ENCODE results near the gene GALNS.

The GALNS gene

DNA sequence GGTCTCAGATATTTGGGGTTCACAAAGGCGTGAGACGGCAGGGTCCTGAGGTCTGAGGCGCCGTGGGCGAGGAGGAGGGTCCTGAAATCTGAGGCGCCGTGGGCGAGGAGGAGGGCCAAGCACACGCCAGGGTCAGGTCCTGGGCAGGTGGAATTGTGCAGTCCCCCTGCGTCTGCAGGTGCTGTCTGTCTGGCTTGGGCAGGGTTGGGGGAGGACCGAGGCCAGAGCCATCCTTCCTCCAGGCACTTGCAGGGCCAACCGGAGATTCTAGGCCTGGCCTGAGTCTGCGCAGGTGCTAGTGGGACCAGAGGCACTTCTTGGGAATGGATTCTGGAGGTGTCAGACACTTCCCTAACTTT is 42.6 kb downstream of the GALNS start:
- no peak for DNase-seq

GRCh38 chr16:88813269-88814143 is 43.2 kb downstream of the GALNS start:
- DNase-seq: peak; percentile 55

DNA sequence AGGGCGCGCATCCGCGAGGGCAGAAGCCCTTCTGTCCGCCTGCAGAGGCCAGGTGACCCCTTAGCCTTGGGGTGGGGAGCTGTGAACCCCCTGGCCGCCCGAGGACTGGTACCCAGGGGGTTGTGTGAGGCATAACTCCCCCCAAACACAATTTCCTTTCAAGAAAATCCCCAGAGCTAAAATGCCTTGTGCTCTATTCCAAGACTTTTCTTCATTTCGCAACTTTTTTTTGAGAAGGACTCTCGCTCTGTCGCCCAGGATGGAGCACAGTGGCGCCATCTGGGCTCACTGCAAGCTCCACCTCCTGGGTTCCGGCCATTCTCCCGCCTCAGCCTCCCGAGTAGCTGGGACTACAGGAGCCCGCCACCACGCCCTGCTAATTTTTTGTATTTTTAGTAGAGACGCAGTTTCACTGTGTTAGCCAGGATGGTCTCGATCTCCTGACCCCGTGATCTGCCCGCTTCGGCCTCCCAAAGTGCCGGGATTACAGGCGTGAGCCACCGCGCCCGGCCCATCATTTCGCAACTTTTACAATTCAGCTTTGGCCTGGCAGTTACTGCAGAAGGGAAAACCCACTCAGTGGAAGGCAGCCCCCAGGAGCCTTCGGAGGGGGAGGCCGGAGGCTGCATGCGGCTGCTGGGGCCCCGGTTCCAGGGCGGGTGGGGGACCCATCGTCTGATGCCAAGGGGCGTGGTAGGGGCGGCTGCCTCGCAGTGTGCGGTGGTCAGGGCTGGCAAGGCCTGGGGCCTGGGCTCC is 44.1 kb downstream of the GALNS start:
- DNase-seq: peak; percentile 41

- peak; percentile 87 for DNase-seq
Observed at GRCh38 chr16:88811769-88812512, 44.8 kb downstream of the GALNS start, which contains the start of gene APRT. TSS of gene APRT (minus strand) at chr16:88811928. CDS start at chr16:88811899, 29 bp downstream.

DNA sequence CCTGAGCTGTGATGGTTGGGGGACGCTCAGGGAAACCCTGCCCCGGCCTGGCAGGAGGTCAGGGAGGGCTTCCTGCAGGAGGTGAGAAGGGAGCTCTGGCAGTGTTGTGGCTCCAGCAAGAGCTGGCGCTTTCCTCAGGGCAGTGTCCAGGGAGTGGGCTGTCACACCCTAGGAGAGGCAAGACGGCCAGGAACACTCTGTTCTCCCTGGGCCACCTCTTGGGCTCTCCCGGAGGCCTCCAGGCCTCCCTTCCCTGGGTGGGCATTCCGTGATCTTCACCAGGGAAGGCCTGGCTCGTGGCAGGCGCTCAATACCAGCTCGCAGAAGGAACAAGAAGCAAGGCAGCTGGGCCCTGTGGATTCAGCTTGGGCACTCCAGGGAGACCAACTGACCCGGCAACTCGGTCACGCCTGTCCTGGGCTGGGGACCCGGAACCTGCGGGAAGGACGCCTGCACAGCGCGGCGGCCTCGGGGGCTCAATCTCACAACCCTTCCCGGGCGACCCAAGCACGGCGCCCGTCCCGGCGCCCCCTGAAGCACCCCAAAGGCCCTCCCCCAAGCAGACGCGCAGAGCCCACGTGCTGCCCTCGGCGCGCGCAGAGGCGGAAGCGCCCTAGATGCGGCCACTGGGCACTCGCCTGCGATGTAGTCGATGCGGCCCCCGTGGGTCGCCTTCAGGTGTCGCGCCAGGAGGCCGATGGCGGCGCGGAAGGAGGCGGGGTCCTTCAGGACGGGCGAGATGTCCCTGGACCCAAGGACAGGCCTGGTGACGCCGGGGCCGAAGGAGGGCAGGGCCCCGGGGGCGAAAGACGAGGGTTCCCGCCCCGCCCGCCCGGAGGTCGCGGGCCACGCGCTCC is 45.6 kb downstream of the GALNS start:
- DNase-seq: peak; percentile 83

DNA sequence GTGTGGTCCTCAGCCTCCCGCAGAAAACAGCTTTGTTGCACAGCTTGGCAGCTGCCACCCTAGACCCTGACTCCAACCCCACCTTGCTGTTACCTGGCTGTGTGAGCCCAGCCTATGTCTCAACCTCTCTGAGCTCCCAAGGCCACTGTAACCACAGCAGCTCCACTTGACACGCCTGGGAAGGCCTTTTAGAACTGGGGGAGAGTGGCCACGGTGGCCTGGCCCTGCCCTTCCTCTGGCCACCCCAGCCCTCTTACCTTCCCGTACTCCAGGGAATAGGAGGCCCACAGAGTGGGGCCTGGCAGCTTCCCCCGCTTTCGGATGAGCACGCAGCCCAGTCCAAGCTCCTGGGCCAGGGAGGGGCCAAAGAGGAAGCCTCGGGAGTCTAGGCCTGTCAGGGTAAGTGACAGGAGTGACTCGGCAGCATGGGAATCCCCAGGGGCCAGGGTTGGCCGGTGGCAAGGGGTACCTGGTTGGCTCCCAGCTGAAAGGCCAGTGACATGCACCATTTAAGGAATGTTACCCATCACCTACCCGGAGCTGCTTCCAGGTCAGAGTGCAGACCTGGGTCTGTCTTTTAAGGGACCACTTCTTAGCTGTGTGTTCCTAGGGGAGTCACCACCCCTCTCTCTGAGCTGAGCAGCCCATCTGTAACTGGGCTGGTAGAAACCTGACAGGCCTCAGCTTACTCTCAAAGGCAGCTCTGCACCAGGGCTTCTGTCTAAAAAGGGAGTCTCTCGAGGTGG is 46.4 kb downstream of the GALNS start:
- peak; percentile 30 for DNase-seq

- DNase-seq: peak; percentile 20
Observed at GRCh38 chr16:88809676-88810165, 47.0 kb downstream of the GALNS start.

DNA sequence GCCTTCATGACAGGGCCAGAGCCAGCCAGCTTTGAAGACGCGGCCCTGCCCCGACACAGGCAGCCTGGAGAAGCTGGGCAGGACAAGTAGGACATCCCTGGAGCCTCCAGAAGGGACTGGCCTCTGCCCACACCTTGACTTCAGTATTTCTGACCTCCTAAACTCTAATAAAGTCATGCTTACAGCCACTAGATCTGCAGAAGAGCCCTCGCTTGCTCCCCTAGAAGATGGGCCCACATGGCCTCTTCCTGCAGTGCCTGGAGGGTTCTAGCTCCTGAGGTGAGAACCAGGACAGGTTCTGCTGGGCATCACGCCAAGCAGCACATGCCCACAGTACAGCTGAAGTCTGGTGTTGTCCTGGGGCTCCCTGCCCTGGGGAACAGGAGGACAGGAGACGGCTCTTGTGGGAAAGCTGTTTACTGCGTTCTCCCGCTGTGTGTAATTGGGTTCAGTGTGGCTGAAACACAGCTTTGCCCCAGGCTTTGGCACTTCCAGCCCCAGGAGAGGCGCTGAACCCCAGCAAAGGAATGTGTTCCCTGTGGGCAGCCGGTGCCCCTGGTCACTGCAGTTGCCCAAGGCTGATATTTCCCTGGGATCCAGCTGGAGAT is 47.6 kb downstream of the GALNS start:
- peak; percentile 34 for DNase-seq

- no peak for DNase-seq
Observed at GRCh38 chr16:88807626-88808453, 48.9 kb downstream of the GALNS start.

GRCh38 chr16:88807142-88807625 is 49.6 kb downstream of the GALNS start:
- DNase-seq: no peak

GRCh38 chr16:88806491-88807111 is 50.1 kb downstream of the GALNS start:
- no peak for DNase-seq

DNA sequence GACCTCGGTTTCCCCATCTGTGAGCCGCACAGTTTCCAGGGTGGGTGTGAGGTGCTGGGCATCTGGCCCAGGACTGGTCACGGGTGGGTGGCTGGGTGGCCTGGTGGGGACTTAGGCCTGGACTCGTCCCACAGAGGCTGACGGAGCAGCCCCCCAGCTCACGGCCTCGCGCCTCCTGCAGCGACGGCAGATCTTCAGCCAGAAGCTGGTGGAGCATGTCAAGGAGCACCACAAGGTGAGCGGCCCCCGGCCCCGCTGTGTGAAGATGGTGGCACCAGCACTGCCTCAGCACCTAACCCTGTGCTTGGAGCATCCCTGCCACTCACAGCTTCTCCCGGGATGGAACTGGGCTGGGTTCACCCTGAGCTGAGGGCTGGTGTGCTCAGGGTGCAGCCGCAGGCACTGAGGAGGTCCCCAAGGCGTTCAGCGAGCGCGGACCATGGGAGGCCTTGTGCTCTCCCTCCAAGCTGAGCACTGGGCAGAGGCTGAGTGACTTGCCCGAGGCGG is 50.8 kb downstream of the GALNS start:
- no peak for DNase-seq

DNA sequence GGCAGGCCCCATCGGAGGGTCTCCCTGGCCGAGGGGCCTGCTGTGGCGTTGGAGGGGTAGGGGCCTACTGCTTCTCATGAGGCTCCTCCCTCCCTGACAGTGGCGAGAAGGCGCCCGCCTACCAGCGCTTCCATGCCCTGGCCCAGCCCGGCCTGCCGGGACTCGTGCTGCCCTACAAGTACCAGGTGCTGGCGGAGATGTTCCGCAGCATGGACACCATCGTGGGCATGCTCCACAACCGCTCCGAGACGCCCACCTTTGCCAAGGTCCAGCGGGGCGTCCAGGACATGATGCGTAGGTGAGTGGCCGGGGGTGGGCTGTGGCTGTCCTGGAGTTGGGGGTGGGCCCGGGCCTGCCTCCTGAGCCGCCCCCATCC is 51.4 kb downstream of the GALNS start:
- no peak for DNase-seq

DNA sequence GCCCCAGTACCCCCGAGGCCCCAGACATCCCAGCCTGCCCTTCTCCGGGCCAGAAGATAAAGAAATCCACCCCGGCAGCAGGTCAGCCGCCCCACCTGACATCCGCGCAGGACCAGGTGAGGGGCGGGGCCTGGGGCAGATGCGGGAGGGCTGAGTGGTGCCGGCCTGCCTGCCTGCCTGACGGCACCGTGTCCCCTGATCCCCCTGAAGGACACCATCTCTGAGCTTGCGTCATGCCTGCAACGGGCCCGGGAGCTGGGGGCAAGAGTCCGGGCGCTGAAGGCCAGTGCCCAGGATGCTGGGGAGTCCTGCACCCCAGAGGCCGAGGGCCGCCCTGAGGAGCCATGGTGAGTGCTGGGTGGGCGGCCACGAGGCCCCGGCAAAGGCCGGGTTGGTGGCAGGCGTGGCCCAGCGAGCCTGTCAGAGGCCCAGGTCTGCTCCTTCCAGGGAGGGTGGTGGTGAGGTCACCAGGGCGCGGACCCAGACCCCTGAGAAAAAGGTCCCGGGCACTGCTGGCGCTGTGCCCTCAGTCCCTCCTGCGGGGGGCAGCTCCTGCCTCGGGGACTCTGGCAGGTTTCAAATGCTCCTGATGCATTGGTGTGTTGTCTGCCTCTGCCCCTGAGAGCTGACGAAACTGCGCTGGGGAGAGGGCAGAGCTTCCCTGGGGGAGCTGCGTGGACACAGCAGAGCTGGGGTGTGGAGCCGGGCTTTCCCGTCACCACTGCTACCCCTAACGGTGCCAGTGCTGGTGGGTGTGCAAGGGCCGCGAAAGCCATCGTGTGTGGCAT is 52.0 kb downstream of the GALNS start:
- DNase-seq: peak; percentile 38

DNA sequence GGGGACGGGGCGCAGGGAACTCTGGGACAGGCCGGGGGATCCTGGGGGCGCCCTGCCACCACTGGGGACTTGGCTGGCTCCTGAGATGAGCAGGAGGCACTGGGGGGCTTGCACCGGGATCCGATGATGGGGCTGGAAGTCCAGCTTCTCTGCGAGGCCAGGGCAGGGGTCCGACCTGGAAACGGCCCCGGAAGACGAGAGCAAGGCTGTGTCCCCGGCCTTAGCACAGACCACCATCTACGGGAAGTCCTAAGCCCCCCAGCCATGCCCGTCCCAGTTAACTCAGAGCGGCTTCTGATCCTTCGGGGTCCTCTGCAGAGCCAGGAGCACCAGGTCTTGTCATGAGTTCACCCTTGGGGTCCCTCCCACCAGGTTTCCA is 52.6 kb downstream of the GALNS start:
- DNase-seq: peak; percentile 28

DNA sequence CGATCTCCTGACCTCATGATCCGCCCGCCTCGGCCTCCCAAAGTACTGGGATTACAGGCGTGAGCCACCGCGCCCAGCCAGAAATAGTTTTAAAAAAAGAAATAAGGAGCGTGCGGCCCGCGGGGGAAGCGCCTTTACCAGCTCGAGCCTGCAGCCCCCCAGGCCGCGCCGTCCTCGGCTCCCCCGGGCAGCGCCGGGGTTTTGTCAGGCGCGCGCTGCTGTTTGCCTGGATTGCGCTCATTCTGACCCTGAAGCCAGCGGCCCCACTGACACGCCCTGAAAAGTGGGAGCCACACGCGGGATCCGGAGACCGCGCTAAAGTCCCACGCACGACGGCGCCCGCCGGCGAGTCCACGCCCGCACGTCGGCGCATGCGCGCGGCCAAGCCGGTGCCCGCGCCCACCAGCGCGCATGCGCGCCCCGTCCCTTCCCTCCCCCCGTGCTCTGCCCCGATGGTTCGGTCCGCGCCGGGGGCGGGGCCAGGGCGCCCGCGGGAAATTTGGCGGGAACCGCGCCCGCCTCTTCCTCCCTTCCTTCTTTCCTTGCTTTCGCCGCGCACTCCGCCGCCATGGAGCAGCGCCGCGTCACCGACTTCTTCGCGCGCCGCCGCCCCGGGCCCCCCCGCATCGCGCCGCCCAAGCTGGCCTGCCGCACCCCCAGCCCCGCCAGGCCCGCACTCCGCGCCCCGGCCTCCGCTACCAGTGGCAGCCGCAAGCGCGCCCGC is 53.3 kb downstream of the GALNS start, which contains the start of gene CDT1:
Gene CDT1, plus strand, starts transcription at position 526 of the 724 bp plus-strand sequence. Its CDS starts 43 bp downstream, at position 569.
- peak; percentile 83 for DNase-seq

GRCh38 chr16:88800277-88800592 is 56.5 kb downstream of the GALNS start:
- no peak for DNase-seq

Measured in NCI-H69 (cell line).